Keratinocyte (primary cell): ENCODE measurements around the gene HSD17B2. TPM values are rescaled to one million over a fixed set of nuclear protein-coding genes. Genes with fewer than 3 reads are reported as not detected.

Source experiments
- DNase-seq: peaks from one replicate; pipeline ENCODE4 v3.0.0-alpha.2; 2011; ENCODE audit warnings: low read depth, missing footprints, low spot score
- FAIRE-seq: peaks from 2 replicates; lab custom pipeline; 2011; peaks lifted over from hg19 to GRCh38; lab: Jason Lieb, UNC
- H2AFZ ChIP-seq: 2 replicates; pipeline ENCODE4 v1.6.0; 2012; ENCODE audit warnings: low read length, control low read depth, inconsistent platforms; ENCODE audit not compliant: control insufficient read depth
- H3K27ac ChIP-seq: 2 replicates; pipeline ENCODE4 v1.5.1; 2011; ENCODE audit warnings: low read length; ENCODE audit not compliant: control insufficient read depth, insufficient read depth
- H3K27me3 ChIP-seq: 3 replicates; pipeline ENCODE4 v1.6.0; 2011; ENCODE audit warnings: low read length; ENCODE audit not compliant: control insufficient read depth, insufficient read depth; ENCODE audit errors: extremely low read depth
- H3K36me3 ChIP-seq, 2 experiments: 2 replicates in 1 of 2; 3 replicates in 1 of 2; pipeline ENCODE4 v1.5.1; 2011; ENCODE audit warnings: low read length in 2 of 2, mild to moderate bottlenecking in 1 of 2; ENCODE audit not compliant: control insufficient read depth in 2 of 2, insufficient read depth in 2 of 2; ENCODE audit errors: extremely low read depth in 1 of 2
- H3K4me1 ChIP-seq: 3 replicates; pipeline ENCODE4 v1.5.1; 2011; ENCODE audit warnings: low read length; ENCODE audit not compliant: control insufficient read depth, insufficient read depth; ENCODE audit errors: extremely low read depth
- H3K4me2 ChIP-seq: 3 replicates; pipeline ENCODE4 v1.6.0; 2011; ENCODE audit warnings: low read depth, low read length; ENCODE audit not compliant: control insufficient read depth, insufficient read depth; ENCODE audit errors: extremely low read depth
- H3K4me3 ChIP-seq, 3 experiments: fragments of 200-600 bp in 1 of 3; sonication (generic) in 1 of 3; 2 replicates in 2 of 3; 3 replicates in 1 of 3; pipeline ENCODE4 v1.5.1; 2011 to 2016; ENCODE audit warnings: low read length in 3 of 3, mild to moderate bottlenecking in 3 of 3, control low read depth in 2 of 3, inconsistent platforms in 1 of 3, low read depth in 1 of 3, mixed read lengths in 1 of 3, mixed run types in 1 of 3, moderate library complexity in 1 of 3; ENCODE audit not compliant: control insufficient read depth in 2 of 3, insufficient read depth in 2 of 3; ENCODE audit errors: extremely low read depth in 1 of 3
- H3K79me2 ChIP-seq: 2 replicates; pipeline ENCODE4 v1.6.0; 2012; ENCODE audit warnings: low read length; ENCODE audit not compliant: control insufficient read depth, insufficient read depth
- H3K9ac ChIP-seq: 3 replicates; pipeline ENCODE4 v1.6.0; 2011; ENCODE audit warnings: low read length; ENCODE audit not compliant: control insufficient read depth, insufficient read depth; ENCODE audit errors: extremely low read depth
- H3K9me1 ChIP-seq: 3 replicates; pipeline ENCODE4 v1.6.0; 2011; ENCODE audit warnings: low read length; ENCODE audit not compliant: control insufficient read depth, insufficient read depth; ENCODE audit errors: extremely low read depth
- H3K9me3 ChIP-seq: 2 replicates; pipeline ENCODE4 v1.5.1; 2012; ENCODE audit warnings: low read depth, low read length; ENCODE audit not compliant: control insufficient read depth
- H4K20me1 ChIP-seq: 3 replicates; pipeline ENCODE4 v1.6.0; 2011; ENCODE audit warnings: low read length; ENCODE audit not compliant: control insufficient read depth, insufficient read depth; ENCODE audit errors: extremely low read depth
- CTCF ChIP-seq, 3 experiments: IDR thresholded peaks in 1 of 3; conservative IDR thresholded peaks in 1 of 3; optimal IDR thresholded peaks in 1 of 3; 2 replicates in 2 of 3; 3 replicates in 1 of 3; pipeline versions ENCODE3 to v1.5.1; 2011; ENCODE audit warnings: low read length in 3 of 3, mild to moderate bottlenecking in 3 of 3, moderate library complexity in 2 of 3, control low read depth in 1 of 3, inconsistent platforms in 1 of 3; ENCODE audit not compliant: insufficient read depth in 2 of 3; ENCODE audit errors: extremely low read depth in 1 of 3
- EZH2 ChIP-seq: IDR thresholded peaks from one replicate; pipeline ENCODE4 v1.6.1; 2012; ENCODE audit warnings: inconsistent platforms, mild to moderate bottlenecking, low read length, moderate library complexity
- dilution Hi-C: fragments of 300-500 bp; cut with MboI; formaldehyde crosslinking; loops from one replicate; pipeline ENCODE4 v1.7.0; 2020; ENCODE audit warnings: low sequenced_read_pairs; ENCODE audit not compliant: extremely low pct_ligation_motif_present
- polyA plus RNA-seq, 5 experiments: library from polyadenylated mRNA; depleted of rRNA in 3 of 5; stranded (reverse) in 3 of 5; stranded (forward) in 1 of 5; unstranded in 1 of 5; fragments of >200 nt; gene quantifications; 1 replicate in 1 of 5; 2 replicates in 3 of 5; 3 replicates in 1 of 5; pipeline versions ENCODE4 v1.2.1 to v1.2.3, GENCODE V29; 2011 to 2012; ENCODE audit warnings: missing spikeins in 2 of 5, low read depth in 1 of 5, low replicate concordance in 1 of 5

The HSD17B2 gene
- polyA plus RNA-seq, 1 donor (not counting 4 experiments of a cell fraction or from before 2014, with no cell fraction given), result 3.1 TPM

- H4K20me1 ChIP-seq, result no peaks in the 10 kb centered on the region
- H3K9me1 ChIP-seq, result no peaks in the 10 kb centered on the region
- H3K4me2 ChIP-seq, result peak overlapping the region; percentile 1
- no peaks in the 10 kb centered on the region for H3K79me2 ChIP-seq
- peaks cover 24% of the 10 kb centered on the region for H3K4me1 ChIP-seq
- FAIRE-seq (peak; percentile 98), DNase-seq (peak; percentile 95)
- H2AFZ ChIP-seq, result no peak overlapping the region
- H3K27me3 ChIP-seq, result no peaks in the 10 kb centered on the region
- no peaks in the 10 kb centered on the region for H3K36me3 ChIP-seq
- peak overlapping the region; percentile 63 for H3K27ac ChIP-seq
- dilution Hi-C loops, result no loop called here
- no peaks in the 10 kb centered on the region for H3K9me3 ChIP-seq
- TF ChIP-seq CTCF (optimal IDR thresholded peaks at IDR 0.05 in 1 of 3, IDR thresholded peaks at IDR 0.05 in 1 of 3, conservative IDR thresholded peaks at IDR 0.05 in 1 of 3; ENCODE audit: extremely low read depth in 1 of 3, insufficient read depth in 2 of 3, low read length in 3 of 3) (no peak), EZH2 (no peak)
- H3K9ac ChIP-seq, result peak overlapping the region; percentile 12
- no peak overlapping the region for H3K4me3 ChIP-seq
Measured at GRCh38 chr16:82111944-82112343, 76.9 kb downstream of the HSD17B2 start.

- no peak overlapping the region for H3K27ac ChIP-seq
- dilution Hi-C loops, result no loop called here
Measured at GRCh38 chr16:82113741-82114140, 78.7 kb downstream of the HSD17B2 start.

More at GRCh38 chr16:82113741-82114140, 78.7 kb downstream of the HSD17B2 start:
- FAIRE-seq, result no peak
- DNase-seq, result no peak
- H3K9ac ChIP-seq, result no peak overlapping the region
- no peaks in the 10 kb centered on the region for H3K79me2 ChIP-seq
- no peak overlapping the region for H3K4me2 ChIP-seq
- no peak overlapping the region for H2AFZ ChIP-seq
- no peak overlapping the region for H3K4me3 ChIP-seq
- no peaks in the 10 kb centered on the region for H4K20me1 ChIP-seq
- H3K36me3 ChIP-seq, result no peaks in the 10 kb centered on the region
- no peaks in the 10 kb centered on the region for H3K9me3 ChIP-seq
- H3K27me3 ChIP-seq, result no peaks in the 10 kb centered on the region
- H3K9me1 ChIP-seq, result no peaks in the 10 kb centered on the region
- peaks cover 24% of the 10 kb centered on the region for H3K4me1 ChIP-seq
- TF ChIP-seq EZH2, result no peak
- no peak for TF ChIP-seq CTCF (optimal IDR thresholded peaks at IDR 0.05 in 1 of 3, IDR thresholded peaks at IDR 0.05 in 1 of 3, conservative IDR thresholded peaks at IDR 0.05 in 1 of 3; ENCODE audit: extremely low read depth in 1 of 3, insufficient read depth in 2 of 3, low read length in 3 of 3)
